GM12864 (cell line): ENCODE results near the gene WDTC1.

Experiments used
- DNase-seq: peaks from one replicate; pipeline ENCODE4 v3.0.0-alpha.2; 2011; ENCODE audit warnings: low read depth
- H3K4me3 ChIP-seq: 2 replicates; pipeline ENCODE4 v1.5.1; 2011; ENCODE audit warnings: mild to moderate bottlenecking, low read depth, low read length, control low read depth
- CTCF ChIP-seq: IDR thresholded peaks from 2 replicates; pipeline ENCODE4 v1.5.1; 2011; ENCODE audit warnings: low read depth, mild to moderate bottlenecking, moderate library complexity, low read length, control low read depth, inconsistent platforms; ENCODE audit errors: missing control alignments

The WDTC1 gene

DNA sequence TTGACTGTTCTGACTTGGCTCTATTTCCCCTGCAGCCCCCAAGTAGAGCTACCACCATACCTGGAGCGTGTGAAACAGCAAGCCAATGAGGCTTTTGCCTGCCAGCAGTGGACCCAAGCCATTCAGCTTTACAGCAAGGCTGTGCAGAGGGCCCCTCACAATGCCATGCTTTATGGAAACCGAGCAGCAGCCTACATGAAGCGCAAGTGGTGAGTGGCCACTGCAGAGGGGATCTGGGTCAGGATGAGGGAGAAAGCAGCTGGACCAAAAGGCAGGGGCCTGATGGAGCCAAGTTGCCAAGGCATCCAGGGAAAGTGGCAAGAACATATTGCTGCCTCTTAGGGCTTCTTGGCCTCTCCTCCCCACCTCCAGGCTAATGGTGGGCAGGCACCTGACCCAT lies 63.5 kb downstream of the WDTC1 start:
- H3K4me3 ChIP-seq: no peak overlapping the region
- no peak for DNase-seq
- no peak for TF ChIP-seq CTCF

- H3K4me3 ChIP-seq: no peak overlapping the region
- DNase-seq: no peak
- TF ChIP-seq CTCF: no peak
Measured at GRCh38 chr1:27298632-27299384, 64.4 kb downstream of the WDTC1 start.

DNA sequence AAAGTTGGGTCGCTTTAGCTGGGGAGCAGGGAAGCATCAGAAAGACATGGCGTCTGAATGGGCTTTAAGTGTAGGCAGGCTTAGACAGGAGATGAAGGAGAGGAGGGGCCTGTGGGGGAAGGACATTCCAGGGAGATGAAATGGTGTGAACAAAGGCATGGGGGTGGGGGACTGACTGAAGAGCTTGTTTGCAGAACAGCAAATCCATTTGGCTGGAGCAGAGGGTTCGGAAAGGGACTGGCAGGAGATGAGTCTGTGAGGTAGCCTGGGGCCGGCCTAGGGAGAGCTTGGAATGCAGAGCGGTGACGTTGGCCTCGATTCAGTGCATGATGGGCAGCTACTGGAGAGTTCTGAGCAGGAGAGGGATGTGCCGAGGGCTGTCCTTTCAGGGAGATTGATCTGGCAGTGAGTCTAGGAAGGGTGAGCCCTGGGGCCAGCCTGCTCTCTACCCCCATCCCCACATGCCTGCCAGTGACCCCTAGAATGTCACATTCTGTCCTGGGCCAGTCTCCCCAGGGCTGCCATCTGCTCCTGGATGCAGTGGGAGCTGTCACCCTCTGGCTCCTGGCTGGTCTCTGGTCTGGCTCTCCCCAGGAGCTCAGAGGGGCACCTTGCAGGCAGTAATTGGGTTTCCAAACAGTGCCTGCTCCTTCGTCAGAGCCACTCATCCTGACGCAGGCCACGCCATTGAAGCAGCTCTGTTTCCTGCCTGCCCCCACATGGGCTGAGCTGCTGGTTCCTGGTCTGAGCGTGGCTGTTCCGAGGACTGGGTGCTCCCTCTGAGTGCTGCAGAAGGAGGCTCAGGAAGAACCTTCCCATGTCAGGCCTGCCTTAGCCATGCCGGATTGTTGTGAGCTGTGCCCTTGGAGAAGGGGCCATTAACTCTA lies 65.2 kb downstream of the WDTC1 start:
- H3K4me3 ChIP-seq: no peak overlapping the region
- no peak for DNase-seq
- TF ChIP-seq CTCF: no peak

DNA sequence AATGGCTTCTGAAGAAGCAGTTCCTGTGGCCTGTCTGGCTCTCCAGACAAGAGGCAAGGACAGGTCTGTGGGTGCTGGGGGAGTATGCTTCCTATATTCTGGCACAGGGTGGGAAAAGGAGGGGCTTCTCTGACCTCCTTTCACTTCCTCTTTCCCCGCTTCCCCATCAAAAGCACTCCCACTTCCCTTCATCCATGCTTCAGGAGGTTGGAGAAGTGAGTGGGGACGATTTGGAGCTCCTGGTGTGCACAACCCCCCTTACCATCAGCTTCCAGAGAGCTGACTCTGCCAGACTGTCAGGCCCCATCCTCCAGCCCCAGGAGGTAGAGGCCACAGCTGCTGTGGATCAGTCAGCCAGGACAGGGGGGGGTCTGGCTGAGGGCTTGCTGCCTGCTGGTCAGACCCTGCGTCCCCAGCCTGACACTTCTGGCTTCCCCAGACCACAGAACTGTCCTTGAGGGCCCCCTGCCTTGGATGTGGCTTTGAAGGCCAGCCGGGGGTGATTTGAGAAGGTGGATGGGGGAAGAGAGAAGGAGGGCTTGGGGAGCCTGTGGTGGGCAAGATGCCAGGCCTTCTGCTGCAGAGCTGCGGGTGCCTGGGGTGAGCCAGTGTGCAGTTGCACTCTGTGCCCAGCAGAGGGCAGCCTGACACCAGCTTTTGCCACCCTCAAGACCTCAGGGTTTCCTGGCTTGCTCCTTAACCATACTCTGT lies 66.1 kb downstream of the WDTC1 start:
- peak; percentile 100 for TF ChIP-seq CTCF
- peak; percentile 49 for DNase-seq
- no peak overlapping the region for H3K4me3 ChIP-seq

DNA sequence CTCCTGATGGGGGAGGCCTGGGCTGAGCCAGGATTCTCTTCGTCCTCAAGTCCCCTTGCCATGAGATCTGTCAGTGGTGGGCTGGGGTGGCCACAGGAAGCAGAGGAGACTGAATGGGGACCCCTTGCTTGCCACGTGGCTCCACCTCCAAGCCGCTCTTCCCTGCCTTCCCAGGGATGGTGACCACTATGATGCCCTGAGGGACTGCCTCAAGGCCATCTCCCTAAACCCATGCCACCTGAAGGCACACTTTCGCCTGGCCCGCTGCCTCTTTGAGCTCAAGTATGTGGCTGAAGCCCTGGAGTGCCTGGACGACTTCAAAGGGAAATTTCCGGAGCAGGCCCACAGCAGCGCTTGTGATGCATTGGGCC lies 66.6 kb downstream of the WDTC1 start:
- no peak for TF ChIP-seq CTCF
- no peak for DNase-seq

GRCh38 chr1:27301582-27302199 lies 67.3 kb downstream of the WDTC1 start:
- no peak for TF ChIP-seq CTCF
- H3K4me3 ChIP-seq: no peak overlapping the region
- no peak for DNase-seq

More for the DNA sequence above, 66.6 kb downstream of the WDTC1 start:
- H3K4me3 ChIP-seq: no peak overlapping the region
